ELR (cell line): ENCODE measurements around the gene PAX8.
A peak's percentile ranks its signal among the peaks of the same experiment; 100 is the strongest.

ENCODE experiments used
- DNase-seq: peaks from one replicate; pipeline ENCODE4 v3.0.0-alpha.2; 2015; ENCODE audit warnings: low read depth

Gene PAX8

DNA sequence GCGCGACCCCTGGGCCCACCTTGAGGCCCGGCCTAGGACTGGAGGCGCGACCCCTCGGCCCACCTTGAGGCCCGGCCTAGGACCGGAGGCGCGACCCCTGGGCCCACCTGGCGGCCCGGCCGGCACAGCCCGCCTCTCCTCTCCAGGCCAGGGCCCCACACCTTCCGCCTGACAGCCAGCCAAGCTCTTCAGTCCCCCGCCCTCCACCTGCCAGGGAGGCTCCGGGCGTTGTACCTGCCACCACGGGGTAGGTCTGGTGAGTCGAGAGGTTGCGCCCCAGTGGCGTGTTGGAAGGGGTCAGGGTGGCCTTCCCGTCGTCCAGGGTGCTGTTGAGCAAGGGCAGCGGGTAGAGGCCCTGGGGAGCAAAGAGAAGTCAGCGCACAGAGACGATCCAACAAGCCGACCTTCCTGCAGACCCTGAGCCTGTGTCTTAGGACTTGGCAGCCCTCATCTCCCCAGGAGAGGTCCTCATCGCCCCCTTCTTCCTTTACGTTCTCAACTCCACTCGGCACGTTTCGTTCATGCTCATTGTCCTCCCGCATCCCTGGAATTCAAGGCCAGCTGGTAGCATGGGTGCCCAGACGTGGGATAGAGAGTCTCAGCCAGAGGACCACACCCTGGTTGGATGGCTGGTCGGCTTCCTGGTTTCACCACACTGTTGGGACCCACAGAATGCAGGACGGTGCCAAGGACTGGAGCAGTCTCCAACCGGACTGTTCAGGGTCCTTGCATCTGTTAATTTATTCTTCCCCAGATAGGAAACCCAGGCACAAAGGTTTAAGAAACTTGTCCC, 42.2 kb downstream of the PAX8 start:
- no peak for DNase-seq

DNA sequence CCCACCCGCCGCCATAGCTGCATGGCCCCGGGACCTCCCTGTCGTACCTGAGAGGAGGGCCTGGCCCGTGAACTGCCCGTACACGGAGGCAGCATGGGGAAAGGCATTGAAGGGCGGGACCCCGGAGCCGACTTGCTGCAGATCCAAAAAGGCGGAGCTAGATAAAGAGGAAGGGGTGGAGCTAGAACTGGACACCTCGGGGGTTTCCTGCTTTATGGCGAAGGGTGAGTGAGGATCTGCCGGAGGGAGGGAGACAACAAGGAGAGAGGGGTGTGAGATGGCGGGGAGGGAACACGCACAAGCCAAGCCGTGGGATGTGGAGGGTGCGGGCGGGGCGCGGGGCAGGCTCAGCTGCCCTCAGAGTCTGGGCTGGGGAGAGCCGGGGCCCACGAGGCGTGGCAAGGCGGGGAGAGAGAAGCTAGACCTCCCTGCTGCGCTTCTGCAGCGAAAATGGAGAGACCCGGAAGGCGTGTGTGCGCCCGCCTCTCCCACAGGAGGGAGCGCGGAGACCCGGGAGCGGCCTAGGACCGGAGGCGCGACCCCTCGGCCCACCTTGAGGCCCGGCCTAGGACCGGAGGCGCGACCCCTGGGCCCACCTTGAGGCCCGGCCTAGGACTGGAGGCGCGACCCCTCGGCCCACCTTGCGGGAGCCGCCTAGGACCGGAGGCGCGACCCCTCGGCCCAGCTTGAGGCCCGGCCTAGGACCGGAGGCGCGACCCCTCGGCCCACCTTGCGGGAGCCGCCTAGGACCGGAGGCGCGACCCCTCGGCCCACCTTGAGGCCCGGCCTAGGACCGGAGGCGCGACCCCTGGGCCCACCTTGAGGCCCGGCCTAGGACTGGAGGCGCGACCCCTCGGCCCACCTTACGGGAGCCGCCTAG, 43.1 kb downstream of the PAX8 start:
- DNase-seq = peak; percentile 46

DNA sequence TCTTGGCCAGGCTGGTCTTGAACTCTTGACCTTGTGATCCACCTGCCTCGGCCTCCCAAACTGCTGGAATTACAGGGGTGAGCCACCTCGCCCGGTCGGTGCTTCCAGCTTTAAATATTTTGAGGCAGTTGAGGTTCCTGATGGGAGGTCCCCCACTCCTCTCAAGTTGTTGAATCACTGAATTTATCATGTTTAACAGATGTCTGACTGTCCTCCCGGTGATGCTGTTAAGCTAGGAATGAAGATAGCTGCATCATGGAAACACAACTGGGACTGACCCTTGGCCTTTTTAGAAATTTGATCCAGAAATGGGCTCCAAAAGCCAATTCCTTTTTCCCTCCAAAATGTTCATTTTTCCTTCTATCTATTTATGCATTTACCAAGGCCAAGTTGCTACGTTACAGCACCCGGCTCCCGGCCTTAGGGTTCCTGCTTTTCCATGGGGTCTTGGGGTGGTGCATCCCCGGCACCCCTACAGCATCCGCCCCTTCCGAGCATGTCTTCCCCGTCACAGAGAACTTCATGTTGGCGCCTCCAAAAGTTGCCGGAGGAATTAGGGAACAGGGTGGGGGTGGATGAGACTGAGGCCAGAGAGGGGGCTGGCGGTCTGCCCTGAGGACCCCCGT, 43.9 kb downstream of the PAX8 start:
- no peak for DNase-seq

DNA sequence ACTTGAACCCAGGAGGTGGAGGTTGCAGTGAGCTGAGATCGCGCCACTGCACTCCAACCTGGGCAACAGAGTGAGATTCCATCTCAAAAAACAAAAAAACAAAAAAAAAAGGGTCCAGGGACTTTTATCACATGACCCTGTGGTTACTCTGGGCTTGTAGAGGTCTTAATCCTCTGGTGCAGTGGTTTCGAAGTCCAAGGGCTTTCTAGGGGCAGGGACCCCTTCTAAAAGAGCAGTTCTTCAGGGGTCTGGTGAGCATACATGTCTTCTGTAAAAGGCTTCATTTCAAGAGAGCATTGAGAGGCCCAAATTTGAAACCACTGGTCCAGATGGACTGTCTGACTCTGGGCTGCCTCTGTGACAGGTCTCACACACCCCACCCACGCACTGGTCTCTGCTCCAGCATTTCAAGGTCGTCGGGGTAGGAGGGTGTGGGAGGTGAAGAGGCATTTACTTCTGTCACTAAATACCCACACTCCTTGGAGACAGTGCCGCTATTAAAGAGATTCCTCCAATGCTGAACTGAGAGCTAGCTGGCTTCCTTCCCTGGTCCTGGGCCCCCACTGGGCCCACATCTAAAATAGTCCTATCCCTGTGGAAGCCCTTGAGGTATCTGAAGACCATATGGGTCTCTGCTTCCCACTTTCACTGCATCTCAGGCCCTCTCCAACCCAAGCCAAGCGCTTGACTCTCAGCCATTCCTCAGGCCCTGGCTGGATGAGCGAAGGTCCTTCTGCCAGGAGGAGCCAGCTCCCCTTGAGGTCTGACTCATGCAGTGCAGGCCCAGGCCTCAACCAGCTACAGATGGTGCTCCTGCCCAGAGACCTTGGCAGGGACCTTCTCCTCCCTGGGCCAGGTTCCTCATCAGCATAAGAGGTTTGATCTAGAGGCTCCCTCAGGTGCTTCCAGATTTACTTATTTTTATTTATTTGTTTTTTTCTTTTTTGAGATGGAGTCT, 44.8 kb downstream of the PAX8 start:
- DNase-seq = peak; percentile 30

DNA sequence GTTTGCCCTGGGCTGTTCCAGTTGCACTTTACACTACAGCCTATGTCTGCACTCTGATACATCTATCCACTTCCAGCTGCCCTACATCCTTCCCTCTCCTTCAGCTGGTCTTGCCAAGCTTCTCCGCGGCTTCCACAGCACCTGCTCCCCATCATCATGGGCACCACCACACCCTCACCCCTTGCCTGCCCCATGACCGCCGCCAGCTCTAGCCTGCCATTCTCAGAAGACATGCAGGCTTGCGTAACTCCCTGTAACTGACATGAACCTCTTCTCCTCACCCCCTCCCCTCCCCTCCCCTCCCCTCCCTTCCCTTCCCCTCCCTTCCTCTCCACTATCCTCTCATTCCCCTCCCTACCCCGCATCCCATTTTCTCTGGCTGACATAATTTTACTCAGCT, 46.0 kb downstream of the PAX8 start:
- DNase-seq = no peak

DNA sequence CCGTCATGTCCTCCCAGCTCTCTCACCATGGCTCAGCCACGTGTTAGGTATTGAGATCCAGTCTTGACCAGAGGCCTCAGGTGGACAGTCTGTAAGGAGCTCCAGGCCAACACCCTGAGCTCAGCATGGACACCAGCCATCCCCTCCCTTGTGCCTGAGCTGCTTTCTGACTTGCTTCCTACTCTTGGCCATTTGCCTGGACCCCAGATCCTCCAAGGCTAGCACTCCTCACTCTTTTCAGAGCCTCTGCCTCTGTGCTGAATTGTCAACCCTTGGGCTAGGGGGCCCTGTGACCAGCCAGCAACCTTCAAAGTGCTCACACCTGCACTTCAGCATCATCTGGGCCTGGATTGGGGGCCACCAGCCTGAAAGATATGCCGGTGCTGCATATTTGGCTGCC, 46.6 kb downstream of the PAX8 start:
- DNase-seq = no peak

DNA sequence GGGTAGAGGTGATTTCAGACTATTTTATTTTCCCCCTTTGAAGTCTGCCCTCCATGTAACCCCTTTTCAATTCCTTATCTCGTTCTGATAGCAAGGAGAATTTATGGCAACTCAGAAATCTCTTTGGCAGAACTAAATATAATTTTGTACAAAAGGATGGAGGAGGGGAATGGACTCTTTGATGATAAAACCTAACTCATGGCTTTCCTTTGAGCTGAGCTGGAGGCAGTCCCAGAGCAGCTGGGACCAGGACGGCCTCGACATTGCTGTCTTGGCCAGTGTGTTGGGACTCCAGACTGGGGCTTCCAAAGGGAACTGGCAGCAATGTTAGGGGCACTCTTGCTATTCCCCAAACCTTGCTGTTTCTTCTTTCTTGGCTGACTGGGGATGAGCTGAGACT, 47.7 kb downstream of the PAX8 start:
- DNase-seq = no peak

DNA sequence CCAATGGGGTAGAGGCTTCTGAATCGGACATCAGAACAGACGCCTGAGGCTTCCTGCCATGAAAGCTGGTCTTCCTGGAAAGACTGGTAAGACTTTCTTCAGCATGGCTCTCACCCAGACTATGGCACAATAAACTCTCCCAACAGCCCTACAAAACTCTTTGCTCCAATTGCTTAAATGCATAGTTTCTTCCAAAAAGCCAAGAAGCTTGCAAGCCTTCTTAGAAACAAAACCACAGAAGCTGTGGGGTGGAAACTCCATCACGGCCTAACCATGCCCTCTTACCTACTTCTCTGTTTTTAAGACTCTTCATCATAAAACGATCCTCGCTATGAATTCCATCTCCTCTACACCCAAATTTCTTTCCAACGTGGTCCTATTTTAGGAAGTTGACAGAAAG, 48.2 kb downstream of the PAX8 start:
- no peak for DNase-seq

DNA sequence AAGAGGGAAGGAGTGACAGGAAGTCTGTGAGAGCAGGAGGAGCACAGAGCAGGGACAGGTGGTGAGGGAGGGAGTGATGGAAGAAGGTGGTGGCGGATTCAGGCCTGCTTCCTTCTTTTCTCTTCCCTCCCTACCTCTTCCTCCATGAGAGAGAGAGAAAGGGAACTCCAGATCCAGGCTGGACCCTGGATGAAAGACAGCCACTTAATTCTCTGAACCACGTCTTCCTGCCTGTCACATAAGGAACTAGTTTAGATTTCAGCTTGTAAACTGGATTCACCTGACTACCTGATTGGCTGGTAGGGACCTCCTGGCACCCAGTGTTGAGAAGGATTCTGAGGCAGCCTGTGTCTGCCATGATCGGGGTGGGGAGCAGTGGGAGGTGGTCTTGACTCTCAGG, 48.9 kb downstream of the PAX8 start:
- DNase-seq = no peak

DNA sequence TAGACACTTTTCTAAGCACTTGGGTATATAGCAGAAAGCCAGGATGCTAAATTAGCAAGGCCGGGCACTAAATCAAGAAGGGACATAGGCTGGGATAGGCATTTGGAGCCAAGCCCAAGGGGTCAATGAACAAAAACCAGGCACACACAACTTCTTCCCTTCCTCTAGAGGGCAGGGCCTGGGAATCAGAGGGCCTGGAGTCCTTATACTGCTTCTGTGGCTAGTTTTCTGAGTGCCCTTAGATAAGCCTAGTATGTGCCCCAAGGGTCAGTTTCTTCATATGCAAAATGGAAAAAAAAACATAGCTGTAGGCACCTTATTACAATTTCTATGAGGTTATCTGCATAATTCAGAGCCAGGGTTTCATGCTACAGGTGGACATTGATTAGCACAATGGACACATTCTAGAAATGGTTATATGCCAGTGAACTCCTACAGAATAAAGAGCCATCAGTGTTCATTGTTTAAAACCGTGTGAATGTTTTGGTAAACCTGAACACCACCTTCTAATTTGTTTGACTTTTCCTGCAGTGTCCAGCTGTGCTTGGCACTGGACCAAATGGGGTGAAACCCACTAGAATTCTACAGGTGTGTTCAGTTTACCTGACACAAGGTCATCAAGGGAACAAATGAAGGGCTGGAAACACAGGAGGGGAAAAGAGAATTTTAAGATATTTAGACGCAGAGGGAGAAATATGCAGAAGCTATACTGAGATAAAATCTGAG, 49.6 kb downstream of the PAX8 start:
- DNase-seq = no peak

DNA sequence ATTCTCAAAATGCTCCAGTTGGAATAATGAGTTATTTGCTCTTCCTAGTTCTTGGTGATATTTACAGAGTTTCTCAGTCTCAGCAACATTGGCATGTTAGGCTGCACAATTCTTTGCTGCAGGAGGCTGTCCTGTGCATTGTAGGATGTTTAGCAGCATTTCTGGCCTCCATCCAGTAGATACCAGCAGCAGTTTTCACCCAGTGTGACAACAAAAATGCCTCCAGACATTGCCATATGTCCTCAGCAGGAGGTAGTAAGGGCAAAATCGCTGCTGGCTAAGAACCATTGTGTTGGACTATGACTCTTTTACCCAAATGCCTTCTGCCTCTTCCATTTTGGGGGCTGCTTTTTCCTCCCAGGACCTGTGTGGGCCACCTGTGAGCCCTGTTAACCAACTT, 50.4 kb downstream of the PAX8 start:
- no peak for DNase-seq

DNA sequence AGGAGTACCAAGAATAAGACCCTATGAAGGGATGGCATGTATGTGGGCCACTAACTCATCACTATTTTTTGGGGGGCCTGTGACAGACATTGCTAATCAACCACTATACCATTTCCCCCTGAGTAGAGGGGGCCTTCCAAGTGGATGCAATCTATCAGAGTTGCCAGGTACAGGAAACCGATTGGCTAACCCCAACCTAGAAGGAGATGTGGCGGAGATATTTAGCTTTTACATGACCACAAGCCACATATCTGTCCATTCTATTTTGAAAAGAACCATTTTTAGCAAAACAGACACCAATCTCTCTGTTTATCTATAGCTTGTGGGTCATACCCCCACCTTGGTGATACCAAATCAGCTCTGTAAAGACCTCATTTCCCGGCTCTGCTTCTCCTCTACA, 51.0 kb downstream of the PAX8 start:
- DNase-seq = no peak

DNA sequence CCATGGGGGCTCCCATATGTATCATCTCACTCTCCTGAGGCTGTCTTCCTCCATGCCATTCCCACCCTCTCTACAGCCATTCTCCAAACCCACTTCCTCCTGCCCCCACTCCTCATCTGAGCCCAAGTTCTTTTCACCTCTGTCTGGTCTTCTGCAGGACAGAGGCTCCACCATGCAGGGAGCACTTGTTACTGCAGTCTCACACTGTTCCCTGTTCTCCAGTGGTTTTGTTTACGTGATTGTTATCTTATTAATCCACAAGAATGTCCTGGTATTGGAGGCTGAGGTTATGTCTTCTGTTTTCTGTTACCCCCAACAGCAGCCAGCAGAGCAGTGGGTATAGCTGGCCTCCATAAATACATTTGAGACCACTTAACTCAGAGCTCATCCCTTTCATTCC, 51.4 kb downstream of the PAX8 start:
- DNase-seq = no peak

DNA sequence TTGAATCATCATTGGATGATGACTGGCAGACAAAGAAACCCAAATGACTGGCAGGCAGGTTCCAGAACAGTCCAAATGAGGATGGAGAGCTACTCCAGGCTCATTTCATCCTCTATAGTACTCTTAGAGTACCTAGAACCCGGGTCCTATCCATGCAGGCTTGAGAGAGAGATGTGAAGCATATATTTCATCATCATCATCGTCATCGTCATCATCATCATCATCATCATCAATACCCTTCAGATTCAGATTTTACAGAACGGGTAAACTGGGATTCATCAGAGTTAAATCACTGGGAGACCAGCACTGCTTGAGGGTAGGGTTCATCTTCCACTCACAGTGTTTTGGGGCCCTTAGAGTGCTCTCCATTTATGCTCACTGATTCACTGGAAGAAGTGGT, 52.3 kb downstream of the PAX8 start:
- DNase-seq = no peak

DNA sequence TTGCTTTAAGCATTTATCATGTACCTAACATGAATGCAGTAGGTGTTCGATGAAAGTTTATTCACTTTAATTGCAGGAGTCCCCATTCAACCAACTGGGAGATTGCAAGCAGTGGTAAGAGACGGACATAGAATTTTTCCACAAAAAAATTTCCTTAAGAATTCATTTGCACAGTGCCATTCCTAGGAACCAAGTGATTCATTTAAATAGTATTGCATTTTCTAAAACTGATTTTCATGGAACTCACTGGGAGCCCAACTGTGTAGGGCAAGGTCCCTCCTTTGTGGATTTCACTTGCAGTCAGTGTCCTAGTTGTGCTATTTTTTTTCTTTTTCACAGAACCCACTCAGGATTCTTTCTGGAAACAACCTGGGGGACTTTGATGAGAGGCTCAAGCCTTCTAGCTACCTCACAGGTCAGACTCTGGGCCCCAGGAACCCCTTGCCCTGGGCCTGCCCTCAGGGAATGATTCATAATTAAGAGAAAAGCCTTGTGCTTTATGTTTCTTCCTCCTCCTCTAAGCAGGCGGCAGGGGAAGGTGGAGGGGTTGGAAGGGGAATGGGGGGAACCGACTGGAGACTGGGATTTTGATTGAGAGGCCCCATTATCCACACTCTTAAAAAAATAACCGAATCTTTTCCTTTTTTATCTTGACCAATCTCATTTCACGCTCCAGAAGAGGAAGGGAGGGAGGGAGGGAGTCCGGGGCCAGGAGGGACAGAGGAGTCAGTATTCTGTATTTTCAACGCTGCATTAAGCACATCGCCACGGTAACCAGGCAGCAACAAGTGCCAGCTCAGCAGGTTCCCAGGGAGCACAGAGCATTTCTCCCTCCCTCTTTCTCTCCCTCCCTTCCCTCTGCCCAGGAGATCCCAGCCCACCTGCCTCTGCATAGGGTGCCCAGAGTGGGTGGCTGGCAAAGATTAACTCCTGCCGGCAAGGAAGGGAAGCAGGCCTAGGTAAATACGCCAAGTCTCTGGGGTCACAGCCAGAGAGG, 53.2 kb downstream of the PAX8 start:
- DNase-seq = peak; percentile 35

DNA sequence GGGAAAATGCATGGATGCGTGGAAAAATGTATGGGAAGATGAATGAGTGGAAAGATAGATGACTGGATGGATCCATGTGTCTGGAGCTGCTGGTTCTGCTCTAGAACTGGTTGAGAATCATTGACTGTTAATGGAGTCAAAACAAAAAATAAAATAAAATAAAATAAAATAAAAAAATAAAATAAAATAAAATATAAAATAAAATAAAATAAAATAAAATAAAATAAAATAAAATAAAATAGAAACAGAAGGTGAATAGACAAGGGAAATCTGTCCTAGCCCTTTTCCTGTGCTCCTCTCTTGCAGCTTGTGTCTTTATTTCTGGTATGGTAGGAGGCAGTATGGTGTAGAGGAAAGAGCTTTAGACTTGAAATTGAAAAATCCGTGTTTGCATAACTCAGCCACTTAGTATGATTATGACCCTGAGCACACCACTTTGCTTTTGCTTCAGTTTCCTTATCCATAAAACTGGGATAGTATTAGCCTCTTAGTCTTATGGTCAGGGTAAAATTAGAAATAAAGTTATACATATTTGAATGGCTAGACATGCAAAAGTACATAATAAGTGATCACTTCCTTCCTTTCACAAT, 54.0 kb downstream of the PAX8 start:
- no peak for DNase-seq

DNA sequence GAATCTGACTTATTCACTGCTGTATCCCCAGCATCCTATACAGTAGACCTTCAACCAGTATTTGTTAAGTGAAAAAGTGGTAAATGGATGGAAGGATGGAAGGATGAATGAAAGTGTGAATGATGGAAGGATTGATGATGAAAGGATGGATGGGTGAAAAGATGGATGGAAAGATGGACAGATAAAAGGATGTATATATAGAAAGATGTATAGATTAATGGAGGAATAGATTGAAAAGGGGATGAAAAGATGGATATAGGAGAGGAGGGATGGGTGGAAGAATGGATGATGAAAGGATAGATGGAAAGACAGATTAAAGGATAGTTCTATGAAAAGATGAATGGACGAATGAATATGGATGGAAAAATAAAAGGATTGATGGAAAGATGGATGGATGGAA, 54.9 kb downstream of the PAX8 start:
- DNase-seq = no peak

DNA sequence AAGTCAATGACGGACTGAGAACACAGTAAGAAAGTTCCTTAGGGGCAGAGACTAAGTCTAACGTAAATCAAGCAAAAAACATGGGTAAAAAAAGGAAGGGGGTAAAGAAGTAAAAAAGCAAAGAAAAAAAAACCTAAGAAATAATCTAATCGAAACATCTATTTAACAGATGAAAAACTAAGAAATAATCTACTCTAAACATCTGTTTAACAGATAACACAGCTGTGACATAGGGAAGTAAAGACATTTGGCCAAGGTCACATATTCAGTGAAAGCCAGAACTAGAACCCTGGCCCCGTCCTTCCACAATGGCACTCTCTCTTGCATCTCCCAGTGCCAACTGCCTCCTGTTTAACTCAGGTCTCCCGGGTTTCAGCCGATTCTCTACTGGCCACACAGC, 56.9 kb downstream of the PAX8 start:
- DNase-seq = no peak

DNA sequence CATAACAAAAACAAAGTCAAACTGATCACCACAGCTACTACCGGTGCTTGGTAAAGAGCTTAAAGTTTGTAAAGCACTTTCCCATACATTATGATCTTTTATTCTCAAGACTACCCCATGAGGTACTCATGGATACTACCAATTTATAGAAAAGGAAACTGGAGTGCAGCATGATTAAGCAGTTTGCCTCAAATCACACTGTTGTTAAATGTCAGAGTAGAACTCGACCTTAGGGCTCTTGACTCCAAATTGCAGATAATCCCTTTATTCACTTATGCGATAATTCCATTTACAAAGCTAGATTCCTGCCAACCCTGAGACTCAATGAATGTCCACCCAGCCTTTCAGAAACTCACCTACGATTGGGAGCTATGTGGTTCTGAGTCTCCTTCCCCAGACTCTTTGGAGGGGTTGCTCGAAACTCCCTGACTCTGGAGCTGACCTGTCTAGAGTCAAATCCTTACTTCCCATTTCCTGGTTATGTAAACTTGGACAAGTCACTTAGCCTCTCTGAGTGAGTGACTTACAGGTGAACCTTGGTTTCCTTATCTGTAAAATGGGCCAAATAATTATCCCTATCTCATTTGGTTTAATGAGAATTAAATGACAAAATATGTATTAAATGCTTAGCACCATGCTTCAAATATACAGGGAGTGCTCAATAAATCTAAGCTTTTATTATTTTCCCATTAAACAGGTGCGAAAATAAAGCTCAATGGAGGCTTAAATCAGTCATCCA, 57.6 kb downstream of the PAX8 start:
- no peak for DNase-seq
